Endothelial cell of umbilical vein (primary cell): ENCODE results near the gene MTA2. TPM values are rescaled to one million over a fixed set of nuclear protein-coding genes. Genes with fewer than 3 reads are reported as not detected.

ENCODE experiments used
- BruUV-seq: library from RNA; stranded (reverse); fragments of 400-500 nt; replicated peaks from 2 replicates; lab custom pipeline; 2021; lab: Mats Ljungman, UMichigan
- CTCF ChIA-PET: fragments of 300-600, 350-600 bp; sonication (Branson Sonifier 250); formaldehyde crosslinking; loops from one replicate; lab custom pipeline; 2021; ENCODE audit warnings: antibody characterized with exemption, inconsistent platforms; lab: Charles Lee
- POLR2A ChIA-PET: fragments of 300-600, 350-600 bp; sonication (Branson Sonifier 250); formaldehyde crosslinking; loops from one replicate; lab custom pipeline; 2021; ENCODE audit warnings: antibody characterized with exemption, inconsistent platforms; lab: Charles Lee
- DNase-seq: peaks from one replicate; pipeline ENCODE4 v3.0.0-alpha.2; 2011; ENCODE audit warnings: low read depth, low spot score
- FAIRE-seq: peaks from 2 replicates; lab custom pipeline; 2011; peaks lifted over from hg19 to GRCh38; lab: Jason Lieb, UNC
- H2AFZ ChIP-seq: 2 replicates; pipeline ENCODE4 v1.6.0; 2012; ENCODE audit warnings: low read depth, low read length, control low read depth, inconsistent platforms
- H3K27ac ChIP-seq: 2 replicates; pipeline ENCODE4 v1.5.1; 2011; ENCODE audit warnings: low read depth, mild to moderate bottlenecking, control low read depth, low read length, moderate library complexity; ENCODE audit not compliant: insufficient read depth
- H3K27me3 ChIP-seq, 2 experiments: 2 replicates each; pipeline versions ENCODE4 v1.6.0 to v1.6.1; 2011; ENCODE audit warnings: low read length in 2 of 2, mixed read lengths in 1 of 2; ENCODE audit not compliant: control insufficient read depth in 2 of 2, insufficient read depth in 2 of 2
- H3K36me3 ChIP-seq, 2 experiments: 2 replicates in 1 of 2; 3 replicates in 1 of 2; pipeline ENCODE4 v1.5.1; 2011; ENCODE audit warnings: low read length in 2 of 2, mild to moderate bottlenecking in 1 of 2, moderate library complexity in 1 of 2; ENCODE audit not compliant: control insufficient read depth in 2 of 2, insufficient read depth in 2 of 2; ENCODE audit errors: extremely low read depth in 1 of 2
- H3K4me1 ChIP-seq: 3 replicates; pipeline ENCODE4 v1.5.1; 2011; ENCODE audit warnings: mild to moderate bottlenecking, low read length; ENCODE audit not compliant: control insufficient read depth, insufficient read depth; ENCODE audit errors: extremely low read depth
- H3K4me2 ChIP-seq: 2 replicates; pipeline ENCODE4 v1.6.1; 2011; ENCODE audit warnings: low read length, control low read depth, mixed read lengths; ENCODE audit not compliant: insufficient read depth
- H3K4me3 ChIP-seq, 3 experiments: fragments of 200-600 bp in 1 of 3; sonication (generic), shearing (Covaris generic) in 1 of 3; replicated peaks in 1 of 3; 2 replicates each; pipeline ENCODE4 v1.5.1; 2011 to 2016; ENCODE audit warnings: control low read depth in 3 of 3, low read length in 3 of 3, mild to moderate bottlenecking in 2 of 3, inconsistent platforms in 1 of 3, low read depth in 1 of 3, moderate library complexity in 1 of 3; ENCODE audit not compliant: insufficient read depth in 1 of 3
- H3K79me2 ChIP-seq: 2 replicates; pipeline ENCODE4 v1.6.0; 2012; ENCODE audit warnings: low read length, inconsistent platforms; ENCODE audit not compliant: control insufficient read depth, insufficient read depth
- H3K9ac ChIP-seq: replicated peaks from 2 replicates; pipeline ENCODE3; 2011; ENCODE audit warnings: low read length, control low read depth; ENCODE audit not compliant: insufficient read depth; ENCODE audit errors: extremely low read depth
- H3K9me1 ChIP-seq: replicated peaks from 3 replicates; pipeline ENCODE4 v1.6.0; 2011; ENCODE audit warnings: mild to moderate bottlenecking, low read length; ENCODE audit not compliant: control insufficient read depth, insufficient read depth; ENCODE audit errors: extremely low read depth
- H3K9me3 ChIP-seq: replicated peaks from 2 replicates; pipeline ENCODE4 v1.5.1; 2012; ENCODE audit warnings: low read length, inconsistent platforms; ENCODE audit not compliant: control insufficient read depth, insufficient read depth
- H4K20me1 ChIP-seq: replicated peaks from 2 replicates; pipeline ENCODE3; 2011; ENCODE audit warnings: mild to moderate bottlenecking, low read length; ENCODE audit not compliant: control insufficient read depth, insufficient read depth; ENCODE audit errors: extremely low read depth
- POLR2A ChIP-seq: IDR thresholded peaks from 2 replicates; pipeline ENCODE4 v1.6.1; 2012; ENCODE audit warnings: low read depth, mild to moderate bottlenecking, control low read depth, low read length
- POLR2AphosphoS5 ChIP-seq: IDR thresholded peaks from 2 replicates; pipeline ENCODE4 v1.6.1; 2012; ENCODE audit warnings: low read depth, mild to moderate bottlenecking, control low read depth, low read length, moderate library complexity; ENCODE audit not compliant: insufficient read depth
- dilution Hi-C: fragments of 300-500 bp; cut with MboI; formaldehyde crosslinking; loops from one replicate; pipeline ENCODE4 v1.15.0; 2019; ENCODE audit warnings: low sequenced_read_pairs; ENCODE audit not compliant: extremely low pct_ligation_motif_present
- intact Hi-C: fragments of 100-400 bp; cut with micrococcal nuclease; formaldehyde crosslinking; loops from one replicate; pipeline ENCODE4 v1.10.0; 2022
- microRNA-seq: library from miRNA; unstranded; fragments of <30 nt; microRNA quantifications from one replicate; pipeline ENCODE4 v1.2.0, GENCODE V29; 2021; ENCODE audit warnings: borderline number of aligned reads, borderline replicate concordance
- polyA plus RNA-seq, 4 experiments: library from polyadenylated mRNA; depleted of rRNA in 3 of 4; stranded (reverse) in 3 of 4; unstranded in 1 of 4; fragments of >200 nt; gene quantifications; 2 replicates each; pipeline versions ENCODE4 v1.2.1 to v1.2.3, GENCODE V29; 2011 to 2012; ENCODE audit warnings: missing spikeins in 1 of 4
- small RNA-seq: library from RNA; depleted of rRNA; stranded (forward); fragments of <200 nt; gene quantifications from one replicate; pipeline ENCODE3, GENCODE V24; 2012; ENCODE audit warnings: low replicate concordance, low read depth; ENCODE audit not compliant: insufficient read depth, insufficient read length
- total RNA-seq: library from RNA; stranded (reverse); gene quantifications from 2 replicates; pipeline ENCODE4 v1.2.3, GENCODE V29; 2021

MTA2 gene
- total and polyA plus RNA-seq, 2 donors (not counting 3 experiments of a cell fraction or from before 2014, with no cell fraction given) = 40.4 to 166 TPM

GRCh38 chr11:62543680-62544444 lies 57.8 kb downstream of the MTA2 start:
- H3K36me3 ChIP-seq = no peaks in the 10 kb centered on the region
- no peak overlapping the region for H3K27ac ChIP-seq
- H4K20me1 ChIP-seq = peaks cover 4% of the 10 kb centered on the region
- H2AFZ ChIP-seq = no peak overlapping the region
- POLR2A ChIA-PET = interaction anchor here (0.6 to 1.4 kb wide), 6 partner anchors 9 to 231 kb away, joined by 4 to 7 read pairs (median 4); partner anchors contain the start of genes EEF1G and MTA2
- H3K9ac ChIP-seq = peak overlapping the region; percentile 28
- CTCF ChIA-PET = interaction anchor here (0.6 to 11.2 kb wide), 19 partner anchors 15 to 210 kb away, joined by 3 to 377 read pairs (median 11); partner anchors contain the start of genes TUT1 and ZBTB3
- dilution Hi-C loops (no loop called here), intact Hi-C loops (loop anchor here (1.0 to 5.0 kb wide), 4 partner anchors 35 to 162 kb away; no protein-coding TSS in a partner anchor)
- H3K4me1 ChIP-seq = peaks cover 70% of the 10 kb centered on the region
- H3K79me2 ChIP-seq = peaks cover 76% of the 10 kb centered on the region
- DNase-seq = no peak
- H3K9me1 ChIP-seq = no peaks in the 10 kb centered on the region
- peak overlapping the region; percentile 48 for H3K4me2 ChIP-seq
- no peak for TF ChIP-seq POLR2AphosphoS5
- TF ChIP-seq POLR2A = peak; percentile 61
- no TSS peak for BruUV-seq
- H3K27me3 ChIP-seq = no peaks in the 10 kb centered on the region
- FAIRE-seq = peak; percentile 86
- H3K4me3 ChIP-seq = peak overlapping the region; percentile 53 to 82 (median 55)
- no peaks in the 10 kb centered on the region for H3K9me3 ChIP-seq

Small RNA genes within 50 kb of the gene (microRNA-seq; reads per million reads assigned to microRNA genes)
- gene MIR6747 = not detected

Small RNA genes within 50 kb of the gene (small RNA-seq; reads per million reads assigned to genes)
- gene AP001458.1 = not detected
- not detected for gene EEF1G
- not detected for gene MIR6747

Other genes with a start within 250 kb of the MTA2 start
- not detected in 2 replicates for gene SCGB1A1, start 182.8 kb downstream of the MTA2 start, total RNA-seq
- not detected in 2 replicates for gene SCGB1A1, start 182.8 kb downstream of the MTA2 start, polyA plus RNA-seq
- gene AHNAK, start 55.1 kb downstream of the MTA2 start, total RNA-seq = 381 and 436 TPM in 2 replicates
- 25.1 and 35.2 TPM in 2 replicates for gene AHNAK, start 55.1 kb downstream of the MTA2 start, polyA plus RNA-seq
- gene EEF1G, start 28.0 kb downstream of the MTA2 start, total RNA-seq = 1,341 and 1,345 TPM in 2 replicates
- 1,723 and 2,133 TPM in 2 replicates for gene EEF1G, start 28.0 kb downstream of the MTA2 start, polyA plus RNA-seq
- gene TUT1, start 10.3 kb downstream of the MTA2 start, total RNA-seq = 16.9 and 17.8 TPM in 2 replicates
- gene TUT1, start 10.3 kb downstream of the MTA2 start, polyA plus RNA-seq = 11.5 and 12.7 TPM in 2 replicates
- 101 and 110 TPM in 2 replicates for gene EML3, start 10.9 kb upstream of the MTA2 start, total RNA-seq
- gene EML3, start 10.9 kb upstream of the MTA2 start, polyA plus RNA-seq = 75.7 and 78.3 TPM in 2 replicates
- gene ROM1, start 11.4 kb upstream of the MTA2 start, total RNA-seq = 8.2 and 8.8 TPM in 2 replicates
- 4.8 and 5.3 TPM in 2 replicates for gene ROM1, start 11.4 kb upstream of the MTA2 start, polyA plus RNA-seq
- gene B3GAT3, start 20.1 kb upstream of the MTA2 start, total RNA-seq = 31.6 and 35.0 TPM in 2 replicates
- 37.2 and 48.0 TPM in 2 replicates for gene B3GAT3, start 20.1 kb upstream of the MTA2 start, polyA plus RNA-seq
- 357 and 389 TPM in 2 replicates for gene GANAB, start 44.7 kb upstream of the MTA2 start, total RNA-seq
- gene GANAB, start 44.7 kb upstream of the MTA2 start, polyA plus RNA-seq = 433 and 455 TPM in 2 replicates
- gene INTS5, start 51.4 kb upstream of the MTA2 start, total RNA-seq = 21.7 and 22.8 TPM in 2 replicates
- 20.3 and 20.9 TPM in 2 replicates for gene INTS5, start 51.4 kb upstream of the MTA2 start, polyA plus RNA-seq
- gene C11orf98, start 63.3 kb upstream of the MTA2 start, total RNA-seq = 58.7 and 61.0 TPM in 2 replicates
- gene C11orf98, start 63.3 kb upstream of the MTA2 start, polyA plus RNA-seq = 32.3 and 39.5 TPM in 2 replicates
- 28.4 and 38.1 TPM in 2 replicates for gene CSKMT, start 63.4 kb upstream of the MTA2 start, total RNA-seq
- 7.8 and 7.9 TPM in 2 replicates for gene CSKMT, start 63.4 kb upstream of the MTA2 start, polyA plus RNA-seq
- gene UQCC3, start 69.8 kb upstream of the MTA2 start, total RNA-seq = 8.6 and 9.0 TPM in 2 replicates
- 15.3 and 15.5 TPM in 2 replicates for gene UQCC3, start 69.8 kb upstream of the MTA2 start, polyA plus RNA-seq
- 7.5 and 10.5 TPM in 2 replicates for gene LBHD1, start 70.4 kb upstream of the MTA2 start, total RNA-seq
- 3.5 and 3.8 TPM in 2 replicates for gene LBHD1, start 70.4 kb upstream of the MTA2 start, polyA plus RNA-seq
- gene UBXN1, start 77.2 kb upstream of the MTA2 start, total RNA-seq = 112 and 113 TPM in 2 replicates
- 105 and 114 TPM in 2 replicates for gene UBXN1, start 77.2 kb upstream of the MTA2 start, polyA plus RNA-seq
- gene LRRN4CL, start 87.7 kb upstream of the MTA2 start, total RNA-seq = 0.20 and 0.37 TPM in 2 replicates
- 0.03 TPM in 1 of 2 replicates, not detected in the other for gene LRRN4CL, start 87.7 kb upstream of the MTA2 start, polyA plus RNA-seq
- 31.1 and 31.3 TPM in 2 replicates for gene BSCL2, start 105.6 kb upstream of the MTA2 start, total RNA-seq
- 94.8 and 126 TPM in 2 replicates for gene BSCL2, start 105.6 kb upstream of the MTA2 start, polyA plus RNA-seq
- gene GNG3, start 105.8 kb upstream of the MTA2 start, total RNA-seq = not detected in 2 replicates
- gene GNG3, start 105.8 kb upstream of the MTA2 start, polyA plus RNA-seq = not detected in 2 replicates
- gene HNRNPUL2, start 125.6 kb upstream of the MTA2 start, total RNA-seq = 53.4 and 56.2 TPM in 2 replicates
- gene HNRNPUL2, start 125.6 kb upstream of the MTA2 start, polyA plus RNA-seq = 14.1 and 18.3 TPM in 2 replicates
- gene TTC9C, start 126.6 kb upstream of the MTA2 start, total RNA-seq = 31.6 and 43.5 TPM in 2 replicates
- gene TTC9C, start 126.6 kb upstream of the MTA2 start, polyA plus RNA-seq = 20.6 and 27.4 TPM in 2 replicates
- 6.9 and 8.1 TPM in 2 replicates for gene ZBTB3, start 152.3 kb upstream of the MTA2 start, total RNA-seq
- gene ZBTB3, start 152.3 kb upstream of the MTA2 start, polyA plus RNA-seq = 3.7 and 4.1 TPM in 2 replicates
- gene POLR2G, start 159.7 kb upstream of the MTA2 start, total RNA-seq = 94.3 and 96.2 TPM in 2 replicates
- gene POLR2G, start 159.7 kb upstream of the MTA2 start, polyA plus RNA-seq = 258 and 266 TPM in 2 replicates
- gene TAF6L, start 169.5 kb upstream of the MTA2 start, total RNA-seq = 28.9 and 30.4 TPM in 2 replicates
- 28.6 and 33.3 TPM in 2 replicates for gene TAF6L, start 169.5 kb upstream of the MTA2 start, polyA plus RNA-seq
- 27.6 and 27.8 TPM in 2 replicates for gene TMEM179B, start 185.5 kb upstream of the MTA2 start, total RNA-seq
- gene TMEM179B, start 185.5 kb upstream of the MTA2 start, polyA plus RNA-seq = 102 and 123 TPM in 2 replicates
- 11.8 and 12.7 TPM in 2 replicates for gene TMEM223, start 190.1 kb upstream of the MTA2 start, total RNA-seq
- 26.7 and 31.8 TPM in 2 replicates for gene TMEM223, start 190.1 kb upstream of the MTA2 start, polyA plus RNA-seq
- gene NXF1, start 203.6 kb upstream of the MTA2 start, total RNA-seq = 71.4 and 74.4 TPM in 2 replicates
- gene NXF1, start 203.6 kb upstream of the MTA2 start, polyA plus RNA-seq = 99.8 and 101 TPM in 2 replicates
- gene STX5, start 230.2 kb upstream of the MTA2 start, total RNA-seq = 41.3 and 42.8 TPM in 2 replicates
- 46.4 and 50.7 TPM in 2 replicates for gene STX5, start 230.2 kb upstream of the MTA2 start, polyA plus RNA-seq
- not detected in 2 replicates for gene TEX54, start 231.0 kb upstream of the MTA2 start, total RNA-seq
- gene TEX54, start 231.0 kb upstream of the MTA2 start, polyA plus RNA-seq = not detected in 2 replicates
- gene WDR74, start 237.7 kb upstream of the MTA2 start, total RNA-seq = 51.7 and 51.8 TPM in 2 replicates
- gene WDR74, start 237.7 kb upstream of the MTA2 start, polyA plus RNA-seq = 44.7 and 44.8 TPM in 2 replicates